CD4-positive, alpha-beta T cell treated with Interleukin-6 for 4 hours (primary cell): ENCODE measurements around the gene CADM3.

ENCODE experiments used
- DNase-seq: peaks from one replicate; pipeline ENCODE4 v3.0.0-alpha.2; 2020; ENCODE audit warnings: mixed read lengths

Gene CADM3

DNA sequence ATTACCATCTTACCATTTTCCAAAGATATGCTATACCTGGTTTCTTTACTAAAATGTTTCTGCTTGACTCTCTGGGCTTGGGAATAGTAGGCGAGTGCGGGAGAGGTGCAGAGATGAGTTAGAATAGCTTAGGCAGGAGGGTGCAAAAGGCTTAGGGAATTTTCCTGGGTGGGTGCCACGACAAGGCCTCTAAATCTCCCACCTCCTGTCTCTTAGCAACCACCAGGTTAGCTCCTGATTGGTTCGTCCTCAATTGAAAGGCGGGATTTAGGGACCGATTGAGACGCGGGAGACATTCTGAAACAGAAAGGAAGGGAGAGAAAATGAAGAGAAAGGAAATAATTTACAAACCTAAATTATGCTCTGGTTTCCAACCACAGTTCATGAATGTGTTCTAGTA is 36.4 kb downstream of the CADM3 start:
- DNase-seq: no peak

DNA sequence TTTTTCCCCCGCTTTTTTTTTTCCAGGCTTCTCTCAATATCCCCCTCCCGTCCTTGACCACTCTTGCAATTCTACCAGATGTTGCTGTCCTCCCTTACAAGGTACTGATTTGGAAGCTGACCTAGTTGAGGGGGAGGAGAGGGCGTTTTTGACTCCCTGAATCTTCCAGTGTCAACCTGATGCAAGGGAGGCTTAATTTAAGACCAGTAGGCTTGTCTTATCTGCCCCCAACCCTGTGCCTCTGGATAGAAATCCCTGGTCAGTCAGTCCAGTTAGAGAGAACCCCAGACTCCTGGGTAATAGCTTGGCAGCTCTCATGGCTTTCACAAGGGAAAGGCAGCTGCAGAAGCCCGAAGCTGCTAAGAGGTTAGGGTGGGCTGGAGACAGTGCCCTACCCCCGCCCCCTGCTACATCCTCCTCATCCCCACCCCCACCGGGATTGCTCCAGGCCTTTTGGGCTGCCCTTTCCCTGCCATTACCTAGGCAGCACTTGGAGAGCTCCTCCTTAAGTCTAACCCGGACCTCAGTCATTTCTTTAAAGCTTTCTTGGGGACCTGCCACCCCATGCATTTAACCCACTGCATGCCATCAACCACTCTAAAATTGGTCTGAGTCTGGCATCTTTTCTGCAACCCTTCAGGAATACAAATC is 36.9 kb downstream of the CADM3 start:
- no peak for DNase-seq

DNA sequence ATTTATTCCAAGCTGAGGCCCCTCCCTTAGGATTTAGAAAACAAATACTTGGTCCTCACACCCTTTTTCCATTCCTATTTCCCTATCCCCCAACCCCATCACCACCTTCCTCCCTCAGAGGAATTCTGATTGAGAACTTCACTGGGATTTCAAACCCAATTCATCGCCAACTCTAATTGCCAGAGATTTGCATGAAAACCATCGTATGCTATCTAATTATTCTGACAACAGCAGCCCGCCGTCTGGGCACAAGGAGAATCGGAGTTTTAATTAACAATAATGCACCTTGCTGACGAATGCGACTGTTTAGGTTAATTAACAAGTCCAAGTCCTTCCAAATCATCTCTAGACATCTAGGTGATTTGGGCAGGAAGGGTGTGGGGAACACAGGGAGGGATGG is 37.6 kb downstream of the CADM3 start:
- no peak for DNase-seq

DNA sequence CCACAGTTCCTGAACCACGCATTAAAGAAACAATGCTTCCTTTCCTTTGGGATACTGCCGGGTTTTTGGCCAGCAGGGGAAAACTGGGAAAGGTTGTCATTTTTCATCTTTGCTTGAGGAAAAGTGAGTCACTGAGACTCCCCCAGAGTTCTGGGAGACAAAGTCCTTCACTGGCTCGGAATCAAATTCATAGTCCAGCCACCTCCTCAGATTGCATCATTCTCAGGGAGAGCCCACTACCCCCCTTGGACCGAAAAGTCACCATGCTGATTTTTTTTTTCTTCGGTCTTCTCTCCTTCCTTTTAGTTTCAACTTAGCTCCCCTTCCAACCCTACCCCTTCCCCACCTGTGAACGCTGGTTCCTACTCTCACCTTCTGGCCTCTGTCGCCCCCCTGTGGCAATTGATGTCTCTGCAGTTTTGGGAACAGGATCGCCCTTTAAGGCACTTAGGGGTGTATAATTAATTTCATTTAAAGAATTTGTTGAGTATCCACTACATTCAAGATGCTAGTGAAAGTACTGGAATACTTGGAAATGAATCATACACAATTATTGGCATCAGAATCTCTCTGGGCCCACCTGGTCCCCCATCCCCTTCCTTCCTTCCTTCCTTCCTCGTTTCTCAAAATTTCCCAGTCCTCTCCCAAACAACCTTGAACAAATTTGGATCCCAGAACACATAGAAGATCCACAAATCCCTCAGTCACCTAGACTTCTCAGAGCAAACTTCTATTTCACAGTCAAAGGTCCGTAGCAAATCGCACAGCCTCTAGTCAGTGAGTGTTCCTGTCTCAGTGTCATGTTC is 40.1 kb downstream of the CADM3 start:
- peak; percentile 40 for DNase-seq

DNA sequence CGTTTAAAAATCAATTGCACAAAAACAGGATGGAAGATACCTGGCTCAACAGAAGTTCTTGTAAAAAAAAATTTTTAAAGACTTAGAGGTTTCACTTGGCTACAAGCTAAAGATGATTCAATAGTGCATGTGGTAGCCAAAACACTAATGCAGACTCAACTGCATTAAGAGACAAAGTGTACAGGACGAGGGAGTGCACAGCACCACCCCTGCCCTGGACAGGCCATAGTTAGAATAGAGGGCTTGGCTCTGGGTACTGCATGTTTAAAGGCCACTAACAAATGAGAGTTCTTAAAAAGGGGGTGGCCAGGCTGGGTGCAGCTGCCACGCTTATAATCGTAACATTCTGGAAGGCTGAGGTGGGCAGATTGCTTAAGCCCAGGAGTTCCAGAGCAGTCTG is 41.2 kb downstream of the CADM3 start:
- DNase-seq: no peak

DNA sequence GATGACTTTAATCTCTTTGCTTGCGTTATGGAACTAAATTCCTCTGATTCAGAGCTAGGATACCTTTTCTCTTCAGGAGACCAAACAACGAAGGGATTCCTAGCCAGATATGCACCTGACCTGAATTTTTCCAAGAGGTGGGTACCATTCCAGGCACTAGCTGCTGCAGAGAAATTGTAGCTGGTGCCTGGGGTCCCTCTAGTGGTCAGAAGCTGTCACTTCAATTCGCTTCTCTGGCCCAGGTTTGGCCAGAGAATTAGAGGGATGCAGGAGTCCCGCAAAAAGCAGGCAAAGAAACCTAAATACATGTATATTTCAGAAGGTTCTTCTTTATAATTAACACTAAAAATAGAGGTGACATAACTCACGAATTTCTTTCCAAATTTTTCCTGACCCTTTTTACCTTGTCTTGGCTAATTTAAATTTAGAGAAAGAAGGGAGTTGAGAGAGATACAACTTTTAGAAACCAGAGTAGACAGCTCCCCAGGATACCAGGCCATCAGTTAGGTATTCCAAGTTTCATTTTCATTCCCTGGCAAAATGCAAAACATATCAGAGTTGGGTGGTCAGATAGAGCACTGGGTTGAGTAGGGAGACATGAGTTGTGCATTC is 42.8 kb downstream of the CADM3 start:
- DNase-seq: peak; percentile 28

DNA sequence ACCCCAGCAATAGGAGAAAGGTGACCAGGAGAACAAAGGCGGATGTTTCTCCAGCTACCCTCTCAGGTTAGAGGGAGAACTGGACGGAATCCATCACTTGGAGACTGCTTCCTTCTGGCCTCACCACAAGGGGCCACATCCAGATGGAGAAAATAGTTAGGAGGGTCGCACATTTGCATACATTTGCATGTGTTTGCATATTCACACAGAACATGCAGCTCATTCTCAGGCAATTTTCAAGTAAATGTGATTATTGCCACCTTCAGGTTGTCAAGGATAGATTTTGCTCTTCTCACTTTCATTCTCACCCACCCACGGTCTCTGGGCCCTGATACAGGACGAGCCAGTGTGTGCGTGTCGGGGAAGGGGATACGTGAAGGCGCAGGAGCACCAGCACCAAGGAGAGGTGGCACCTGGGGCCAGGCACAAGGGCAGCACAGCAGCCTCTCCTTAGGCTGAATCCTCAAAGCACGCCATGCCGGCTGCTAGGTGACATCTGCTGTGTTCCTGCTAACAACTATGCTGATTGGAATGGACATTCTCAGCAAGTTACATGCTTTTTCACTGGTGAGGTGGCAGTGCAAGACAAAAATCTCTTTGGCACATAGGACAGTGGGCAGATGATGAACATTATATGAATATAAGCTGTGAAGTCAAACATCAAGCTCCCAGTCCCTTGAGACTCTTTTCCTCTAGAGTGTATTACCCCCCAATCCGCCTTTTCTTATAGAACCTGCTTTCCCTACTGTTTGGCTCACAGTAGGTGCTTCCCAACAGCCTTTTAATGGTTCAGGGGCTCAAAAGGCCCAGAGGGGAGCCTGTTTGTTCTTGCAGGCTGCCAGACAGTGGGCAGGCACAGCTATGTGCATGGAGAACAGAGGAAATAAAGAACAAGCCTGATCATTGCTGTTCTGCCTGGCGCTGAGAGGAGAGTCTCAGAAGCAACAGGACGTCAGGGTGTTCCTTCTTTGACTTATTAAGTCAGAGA is 47.5 kb downstream of the CADM3 start:
- DNase-seq: no peak

DNA sequence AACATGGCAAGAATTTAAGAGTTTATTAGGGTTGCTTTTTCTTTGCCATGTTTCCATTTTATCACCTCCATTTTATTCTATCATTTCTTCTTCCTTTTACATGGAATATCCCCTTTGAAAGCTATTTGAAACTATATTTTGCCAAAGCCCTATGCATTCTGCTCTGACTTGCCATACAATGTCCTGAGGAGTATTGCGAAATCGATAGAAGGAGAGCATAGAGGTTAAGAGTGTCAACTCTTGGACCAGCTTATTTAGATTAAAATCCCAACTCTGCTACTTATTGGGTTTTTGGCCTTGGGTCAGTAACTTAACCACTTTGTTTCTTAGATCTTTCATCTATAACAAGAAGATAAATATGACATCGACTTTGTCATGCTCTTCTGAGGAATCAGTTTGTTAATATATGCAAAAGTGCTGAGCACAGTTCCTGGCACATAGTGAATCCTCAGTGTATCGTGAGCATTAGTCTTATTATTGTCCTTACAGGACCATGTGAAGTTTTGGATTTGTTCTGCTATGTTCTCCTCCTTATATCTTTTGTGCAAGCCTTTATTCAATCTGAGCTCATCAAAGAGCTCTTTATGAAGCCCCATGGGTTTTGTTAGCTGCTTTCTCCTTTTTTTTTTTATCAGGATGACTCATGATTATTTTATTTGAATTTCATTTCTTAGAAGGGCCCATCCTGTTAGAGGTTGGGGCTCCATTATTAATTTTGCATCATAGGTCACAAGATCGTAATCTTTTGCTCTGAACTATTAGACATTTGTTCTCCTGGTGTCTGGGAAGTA is 50.9 kb downstream of the CADM3 start:
- no peak for DNase-seq

DNA sequence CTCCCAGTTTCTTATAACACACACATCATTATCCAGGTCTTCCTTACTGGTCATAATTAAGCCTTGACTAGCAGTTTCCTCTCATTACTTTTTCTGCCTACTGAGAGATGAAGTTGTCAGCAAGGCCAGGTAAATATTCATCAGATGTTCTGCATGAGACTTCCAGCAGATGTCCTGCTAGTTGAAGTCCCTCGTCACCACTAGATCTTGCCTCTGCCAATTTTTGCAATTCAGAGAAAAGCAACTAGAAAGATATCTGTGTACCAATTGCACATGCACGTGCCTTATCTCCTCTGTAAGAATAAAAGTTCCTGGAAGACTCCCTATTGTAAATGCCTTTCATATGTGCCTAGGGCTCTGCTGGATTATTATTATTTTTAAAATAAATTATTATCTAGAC is 51.6 kb downstream of the CADM3 start:
- DNase-seq: no peak

DNA sequence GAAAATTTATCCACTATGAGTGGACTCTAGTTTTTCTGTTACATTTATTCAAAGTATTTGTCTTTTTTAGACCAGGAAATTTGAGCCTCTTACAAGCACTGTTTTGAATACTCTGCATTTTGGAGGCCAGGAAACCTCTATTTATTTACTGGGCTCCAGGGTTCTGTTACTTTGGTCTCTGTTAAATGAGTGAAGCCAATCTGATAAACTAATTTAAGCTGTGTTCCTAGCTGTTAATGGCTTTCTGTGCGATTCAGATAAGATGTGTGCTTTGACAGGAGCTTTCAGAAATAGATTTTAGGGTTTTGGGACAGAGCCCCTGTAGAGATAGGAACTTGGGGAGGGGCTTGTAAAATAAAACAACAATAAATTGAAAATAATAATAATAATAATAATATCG is 57.1 kb downstream of the CADM3 start:
- no peak for DNase-seq

DNA sequence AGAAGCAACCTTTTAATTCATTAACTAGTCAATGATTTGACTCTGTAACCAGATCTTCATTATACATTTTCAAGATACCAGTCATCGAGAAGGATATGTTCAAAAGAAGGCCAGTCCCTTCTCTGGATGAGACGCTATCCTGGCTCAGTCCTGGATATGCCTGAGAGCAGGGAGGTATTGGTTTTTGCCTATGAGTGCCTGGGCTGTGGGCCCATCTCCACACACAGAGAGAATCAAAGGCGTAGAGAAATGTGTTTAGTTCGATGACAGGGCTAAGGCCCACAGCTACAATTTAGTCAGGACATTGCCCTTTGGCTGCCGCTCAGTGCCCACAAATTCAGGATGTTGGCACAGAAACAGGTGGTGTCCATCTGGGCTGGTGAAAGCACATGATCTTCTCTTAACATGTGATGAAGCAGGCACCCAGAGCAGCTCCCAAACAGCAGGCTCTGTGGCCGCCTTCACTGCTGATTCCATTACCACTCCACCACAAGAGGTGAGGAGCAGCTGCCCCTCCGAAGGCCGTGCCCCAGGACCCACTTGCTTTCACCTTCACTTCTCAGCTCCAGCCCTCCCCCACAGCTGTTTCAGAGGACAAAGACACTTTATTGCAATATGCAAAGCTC is 58.0 kb downstream of the CADM3 start:
- no peak for DNase-seq

DNA sequence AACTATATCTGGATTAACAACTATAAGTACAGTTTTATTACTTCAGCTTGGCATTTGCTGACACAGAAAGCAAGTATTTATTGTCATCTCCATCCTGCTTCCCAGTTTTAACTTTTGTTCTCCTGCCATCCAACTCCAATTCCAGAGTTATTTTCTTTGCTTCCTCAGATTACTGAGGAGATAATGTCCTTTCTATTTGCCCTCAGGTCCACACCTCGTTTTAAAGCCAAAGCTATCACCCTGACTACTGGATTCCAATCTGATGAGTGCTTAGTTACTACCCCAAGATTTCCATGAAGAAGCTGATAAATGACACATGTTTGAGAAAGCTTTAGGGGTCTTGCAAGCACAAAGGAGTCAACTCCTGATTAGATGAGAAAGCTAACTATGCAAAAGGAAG is 58.5 kb downstream of the CADM3 start:
- DNase-seq: no peak

DNA sequence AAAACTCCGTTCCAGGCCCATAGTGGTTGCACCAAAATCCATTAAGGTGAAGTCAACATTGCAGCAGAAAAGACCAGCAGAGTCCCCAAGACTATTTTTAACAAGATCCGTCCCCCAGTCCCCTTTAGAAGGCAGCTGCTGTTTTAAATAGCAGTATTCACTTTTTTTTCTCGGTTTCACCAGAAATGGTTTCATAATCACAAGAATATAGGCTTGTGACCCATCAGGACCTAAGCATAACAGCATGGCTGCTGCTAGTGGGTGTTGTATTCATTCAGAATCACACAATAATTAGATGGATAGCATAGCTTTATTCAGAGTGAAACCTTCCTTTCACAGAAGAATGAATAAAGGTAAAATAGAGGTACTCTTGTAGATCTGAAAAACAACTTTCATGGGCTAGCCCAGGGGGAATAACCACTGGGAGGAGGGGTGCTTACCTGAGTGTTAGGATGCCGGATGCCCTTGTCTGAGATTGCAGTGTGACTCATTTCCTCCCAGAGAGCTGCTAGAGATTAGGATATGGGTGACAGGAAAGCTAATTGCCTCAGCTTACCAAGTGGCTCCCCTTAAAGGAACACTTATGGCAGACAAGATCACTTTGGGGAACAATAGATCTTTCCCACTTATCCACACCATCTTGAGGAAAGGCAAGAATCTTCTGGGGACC is 68.3 kb downstream of the CADM3 start:
- no peak for DNase-seq

DNA sequence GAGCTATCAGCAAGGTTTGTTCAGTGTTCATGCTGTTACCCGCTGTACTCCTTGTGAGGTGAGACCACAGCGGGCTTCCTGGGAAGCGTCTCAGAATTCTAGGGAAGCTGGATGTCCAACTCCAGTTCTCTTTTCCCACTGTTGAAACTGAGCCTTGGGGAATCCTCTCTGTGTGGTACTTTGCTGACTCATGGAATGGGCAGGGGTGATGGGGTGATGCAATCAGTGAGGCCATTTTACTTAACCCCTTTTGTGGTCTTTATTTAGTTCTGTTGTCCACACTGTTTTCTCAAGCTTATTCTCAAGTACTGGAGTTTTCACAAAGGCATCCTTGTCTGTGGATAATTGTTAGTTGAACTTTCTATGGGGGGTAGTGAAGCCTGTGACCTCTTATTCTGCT is 75.9 kb downstream of the CADM3 start:
- no peak for DNase-seq

DNA sequence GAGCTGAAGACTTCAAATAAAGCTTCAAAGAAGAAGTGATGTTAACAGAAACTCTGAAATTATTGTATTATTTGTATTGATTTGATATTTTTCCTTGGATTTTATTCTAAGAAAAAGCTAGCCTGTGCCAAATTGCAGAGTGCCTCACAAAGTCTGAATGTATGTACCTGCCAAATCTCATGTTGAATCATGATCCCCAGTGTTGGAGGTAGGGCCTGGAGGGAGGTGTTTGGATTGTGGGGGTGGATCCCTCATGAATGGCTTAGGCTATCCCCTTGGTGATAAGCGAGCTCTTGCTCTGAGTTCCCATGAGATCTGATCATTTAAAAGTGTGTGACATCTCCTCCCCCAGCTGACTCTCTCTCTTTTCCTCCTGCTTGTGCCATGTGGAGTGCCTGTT is 76.9 kb downstream of the CADM3 start:
- no peak for DNase-seq

DNA sequence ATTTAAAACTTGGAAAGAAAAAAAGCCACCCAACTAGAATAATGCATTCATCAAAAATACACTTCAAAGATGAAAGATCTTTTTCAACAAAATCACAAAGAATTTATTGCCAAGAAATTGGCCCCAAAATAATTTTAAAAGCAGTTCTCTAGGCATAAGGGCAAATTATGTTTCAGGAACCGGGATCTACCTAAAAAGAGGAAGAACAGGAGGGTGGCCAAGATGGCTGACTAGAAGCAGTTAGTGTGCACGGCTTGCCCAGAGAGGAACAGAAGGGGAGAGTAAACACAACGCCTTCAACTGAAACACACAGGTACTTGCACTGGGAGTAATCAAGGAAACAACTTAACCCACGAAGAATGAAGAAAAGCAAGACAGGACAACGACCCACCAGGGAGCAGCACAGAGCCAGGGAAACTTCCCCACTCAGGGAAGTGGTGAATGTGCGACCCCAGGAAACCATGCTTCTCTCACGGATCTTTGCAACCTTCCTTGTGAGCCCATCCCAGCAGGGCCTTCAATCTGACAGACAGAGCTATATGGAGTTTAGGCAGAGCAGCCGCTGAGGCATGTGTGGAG is 79.3 kb downstream of the CADM3 start:
- DNase-seq: no peak
